GM18517 (cell line): ENCODE results near the gene RGS9.
"Not testable (repeated sequence)": the region's sequence is repeated elsewhere in the genome, so short reads cannot be mapped to it uniquely, and the experiment has no call there.

ENCODE experiments used
- ATAC-seq: cut with Tn5 transposase; IDR thresholded peaks from one replicate; pipeline ENCODE4 v1.9.1; 2021; ENCODE audit warnings: mild to moderate bottlenecking, moderate library complexity; ENCODE audit not compliant: unreplicated experiment

The RGS9 gene

GRCh38 chr17:65109990-65110680 lies 27.0 kb upstream of the RGS9 start:
- ATAC-seq, result no peak

GRCh38 chr17:65115839-65116238 lies 21.3 kb upstream of the RGS9 start:
- ATAC-seq, result no peak

- ATAC-seq, result not testable (repeated sequence)
Measured at GRCh38 chr17:65116515-65116914, 20.7 kb upstream of the RGS9 start.

- ATAC-seq, result no peak
Measured at GRCh38 chr17:65117384-65118035, 19.7 kb upstream of the RGS9 start.

GRCh38 chr17:65121368-65121767 lies 15.8 kb upstream of the RGS9 start:
- no peak for ATAC-seq

- ATAC-seq, result no peak
Measured at GRCh38 chr17:65121916-65122806, 15.0 kb upstream of the RGS9 start.

- peak; percentile 85 for ATAC-seq
Measured at GRCh38 chr17:65122836-65123756, 14.1 kb upstream of the RGS9 start.

- no peak for ATAC-seq
Measured at GRCh38 chr17:65123757-65124675, 13.2 kb upstream of the RGS9 start.

- ATAC-seq, result no peak
Measured at GRCh38 chr17:65130832-65131231, 6.3 kb upstream of the RGS9 start.

GRCh38 chr17:65131240-65131639 lies 5.9 kb upstream of the RGS9 start:
- ATAC-seq, result no peak

GRCh38 chr17:65131946-65132345 lies 5.2 kb upstream of the RGS9 start:
- no peak for ATAC-seq

GRCh38 chr17:65134035-65134434 lies 3.1 kb upstream of the RGS9 start:
- ATAC-seq, result no peak

- no peak for ATAC-seq
Measured at GRCh38 chr17:65139101-65139764, 2.1 kb downstream of the RGS9 start.

- no peak for ATAC-seq
Measured at GRCh38 chr17:65142247-65142646, 5.1 kb downstream of the RGS9 start.

GRCh38 chr17:65143889-65144604 lies 6.9 kb downstream of the RGS9 start:
- ATAC-seq, result no peak

GRCh38 chr17:65145743-65146142 lies 8.6 kb downstream of the RGS9 start:
- ATAC-seq, result no peak

- no peak for ATAC-seq
Measured at GRCh38 chr17:65147955-65148354, 10.8 kb downstream of the RGS9 start.
